DND-41 (cell line): ENCODE data around the gene FNDC3B.

Source experiments
- CTCF ChIP-seq: IDR thresholded peaks from 2 replicates; pipeline ENCODE4 v1.5.1; 2012; ENCODE audit warnings: borderline replicate concordance, low read length, moderate library complexity, mild to moderate bottlenecking; ENCODE audit not compliant: poor library complexity, severe bottlenecking; ENCODE audit errors: extremely low read depth
- EZH2 ChIP-seq: IDR thresholded peaks from 3 replicates; pipeline ENCODE4 v1.6.1; 2012; ENCODE audit warnings: borderline replicate concordance, low read depth, mild to moderate bottlenecking, moderate library complexity, low read length, inconsistent platforms; ENCODE audit not compliant: severe bottlenecking

- TF ChIP-seq CTCF, result no peak
- TF ChIP-seq EZH2, result no peak
Observed at GRCh38 chr3:172379372-172379771, 340.0 kb downstream of the FNDC3B start.
